Lower leg skin (tissue), 3 donors: ENCODE measurements around the gene OLAH.

Experiments used
- POLR2A ChIP-seq, 2 donors: fragments of 450-650 bp; IDR thresholded peaks; one replicate each; pipeline ENCODE4 v1.6.1; 2016 to 2017; ENCODE audit warnings: antibody characterized with exemption in 2 of 2, mild to moderate bottlenecking in 1 of 2, moderate library complexity in 1 of 2
- TF ChIP-seq, protein P1 (sequence below), 3 donors: fragments of 450-650 bp; IDR thresholded peaks; one replicate each; pipeline ENCODE4 v1.5.1; 2016; ENCODE audit warnings: antibody characterized with exemption in 3 of 3, mild to moderate bottlenecking in 3 of 3, moderate library complexity in 2 of 3

DNA sequence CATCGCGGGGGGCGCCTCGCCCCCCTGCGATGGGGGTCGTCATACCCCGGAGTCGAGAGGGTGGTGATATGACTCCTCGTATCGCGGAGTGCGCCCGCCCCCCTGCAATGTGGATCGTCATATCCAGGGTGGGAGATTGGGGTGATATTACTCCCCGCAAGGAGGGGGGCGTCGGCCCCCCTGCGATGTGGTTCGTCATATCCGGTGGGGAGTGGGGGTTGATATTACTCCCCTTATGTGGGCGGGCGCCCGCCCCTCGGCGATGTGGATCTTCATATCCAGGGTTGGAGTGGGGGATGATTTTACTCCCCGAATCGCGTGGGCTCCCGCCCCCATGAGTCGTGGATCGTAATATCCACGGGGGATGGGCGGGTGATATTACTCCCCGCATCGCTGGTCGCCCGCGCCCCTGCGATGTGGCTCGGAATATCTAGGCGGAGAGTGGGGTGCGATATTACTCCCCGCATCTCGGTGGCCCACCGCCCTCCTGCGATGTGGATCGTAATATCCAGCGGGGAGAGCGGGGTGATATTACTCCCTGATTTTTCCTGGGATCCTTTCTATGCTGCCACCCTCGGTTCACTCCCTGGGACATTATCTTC, 47.7 kb upstream of the OLAH start:
- TF ChIP-seq, protein P1, sequence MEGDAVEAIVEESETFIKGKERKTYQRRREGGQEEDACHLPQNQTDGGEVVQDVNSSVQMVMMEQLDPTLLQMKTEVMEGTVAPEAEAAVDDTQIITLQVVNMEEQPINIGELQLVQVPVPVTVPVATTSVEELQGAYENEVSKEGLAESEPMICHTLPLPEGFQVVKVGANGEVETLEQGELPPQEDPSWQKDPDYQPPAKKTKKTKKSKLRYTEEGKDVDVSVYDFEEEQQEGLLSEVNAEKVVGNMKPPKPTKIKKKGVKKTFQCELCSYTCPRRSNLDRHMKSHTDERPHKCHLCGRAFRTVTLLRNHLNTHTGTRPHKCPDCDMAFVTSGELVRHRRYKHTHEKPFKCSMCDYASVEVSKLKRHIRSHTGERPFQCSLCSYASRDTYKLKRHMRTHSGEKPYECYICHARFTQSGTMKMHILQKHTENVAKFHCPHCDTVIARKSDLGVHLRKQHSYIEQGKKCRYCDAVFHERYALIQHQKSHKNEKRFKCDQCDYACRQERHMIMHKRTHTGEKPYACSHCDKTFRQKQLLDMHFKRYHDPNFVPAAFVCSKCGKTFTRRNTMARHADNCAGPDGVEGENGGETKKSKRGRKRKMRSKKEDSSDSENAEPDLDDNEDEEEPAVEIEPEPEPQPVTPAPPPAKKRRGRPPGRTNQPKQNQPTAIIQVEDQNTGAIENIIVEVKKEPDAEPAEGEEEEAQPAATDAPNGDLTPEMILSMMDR (IDR thresholded peaks at IDR 0.05), result no peak
- no peak for TF ChIP-seq POLR2A (IDR thresholded peaks at IDR 0.05)
